Astrocyte (in vitro differentiated cells and primary cell): ENCODE data around the gene HPS6. TPM values are rescaled to one million over a fixed set of nuclear protein-coding genes. Genes with fewer than 3 reads are reported as not detected.

ENCODE experiments used
- DNase-seq: peaks from one replicate; pipeline ENCODE4 v3.0.0-alpha.2; 2010; ENCODE audit warnings: low read depth
- FAIRE-seq: peaks from 2 replicates; lab custom pipeline; 2011; peaks lifted over from hg19 to GRCh38; lab: Jason Lieb, UNC
- H2AFZ ChIP-seq: 2 replicates; pipeline ENCODE4 v1.6.0; 2012; ENCODE audit warnings: low read depth, low read length, inconsistent platforms
- H3K27ac ChIP-seq: 2 replicates; pipeline ENCODE4 v1.5.1; 2011; ENCODE audit warnings: low read depth, low read length, inconsistent platforms
- H3K27me3 ChIP-seq: 2 replicates; pipeline ENCODE4 v1.6.0; 2011; ENCODE audit warnings: low read length, inconsistent platforms; ENCODE audit not compliant: insufficient read depth
- H3K36me3 ChIP-seq: 2 replicates; pipeline ENCODE4 v1.5.1; 2011; ENCODE audit warnings: low read length, inconsistent platforms; ENCODE audit not compliant: insufficient read depth
- H3K4me1 ChIP-seq: 2 replicates; pipeline ENCODE4 v1.5.1; 2011; ENCODE audit warnings: low read length, inconsistent platforms; ENCODE audit not compliant: insufficient read depth
- H3K4me2 ChIP-seq: 2 replicates; pipeline ENCODE4 v1.6.0; 2012; ENCODE audit warnings: low read length, inconsistent platforms
- H3K4me3 ChIP-seq: 2 replicates; pipeline ENCODE4 v1.5.1; 2011; ENCODE audit warnings: low read depth, mild to moderate bottlenecking, low read length, inconsistent platforms; ENCODE audit not compliant: insufficient read depth
- H3K79me2 ChIP-seq: 2 replicates; pipeline ENCODE4 v1.6.0; 2012; ENCODE audit warnings: mild to moderate bottlenecking, low read length, inconsistent platforms; ENCODE audit not compliant: insufficient read depth
- H3K9ac ChIP-seq: 2 replicates; pipeline ENCODE4 v1.6.0; 2012; ENCODE audit warnings: mild to moderate bottlenecking, low read length, inconsistent platforms
- H3K9me3 ChIP-seq: 2 replicates; pipeline ENCODE4 v1.5.1; 2012; ENCODE audit warnings: low read depth, mild to moderate bottlenecking, low read length, inconsistent platforms; ENCODE audit not compliant: insufficient read depth
- H4K20me1 ChIP-seq: 2 replicates; pipeline ENCODE4 v1.6.0; 2012; ENCODE audit warnings: low read length, inconsistent platforms; ENCODE audit not compliant: insufficient read depth
- H3K27ac Mint-ChIP-seq: one replicate; pipeline ENCODE4 v1.8.0; 2021; ENCODE audit warnings: mild to moderate bottlenecking, mixed read lengths; ENCODE audit not compliant: unreplicated experiment
- H3K27me3 Mint-ChIP-seq: one replicate; pipeline ENCODE4 v1.8.0; 2021; ENCODE audit warnings: low read depth, mixed read lengths; ENCODE audit not compliant: unreplicated experiment
- H3K36me3 Mint-ChIP-seq: one replicate; pipeline ENCODE4 v1.8.0; 2021; ENCODE audit warnings: low read depth, mixed read lengths; ENCODE audit not compliant: unreplicated experiment
- H3K4me1 Mint-ChIP-seq: one replicate; pipeline ENCODE4 v1.8.0; 2021; ENCODE audit warnings: low read depth, mixed read lengths; ENCODE audit not compliant: unreplicated experiment
- H3K4me3 Mint-ChIP-seq: one replicate; pipeline ENCODE4 v1.8.0; 2021; ENCODE audit warnings: mild to moderate bottlenecking, moderate library complexity, mixed read lengths; ENCODE audit not compliant: unreplicated experiment
- H3K9me3 Mint-ChIP-seq: one replicate; pipeline ENCODE4 v1.8.0; 2021; ENCODE audit warnings: mild to moderate bottlenecking, mixed read lengths; ENCODE audit not compliant: unreplicated experiment
- EZH2 ChIP-seq: IDR thresholded peaks from 2 replicates; pipeline ENCODE4 v1.6.1; 2012; ENCODE audit warnings: mild to moderate bottlenecking, low read length, inconsistent platforms; ENCODE audit not compliant: insufficient read depth
- total RNA-seq: library from RNA; stranded (reverse); gene quantifications from 2 replicates; pipeline ENCODE4 v1.2.1, GENCODE V29; 2021
- TF ChIP-seq, protein P1 (sequence below): IDR thresholded peaks from 2 replicates; pipeline ENCODE4 v1.5.1; 2011; ENCODE audit warnings: low read depth, mild to moderate bottlenecking, inconsistent platforms, low read length, moderate library complexity; ENCODE audit not compliant: insufficient read depth

The HPS6 gene
- total RNA-seq, 1 donor from 2014 or later = 23.0 TPM

DNA sequence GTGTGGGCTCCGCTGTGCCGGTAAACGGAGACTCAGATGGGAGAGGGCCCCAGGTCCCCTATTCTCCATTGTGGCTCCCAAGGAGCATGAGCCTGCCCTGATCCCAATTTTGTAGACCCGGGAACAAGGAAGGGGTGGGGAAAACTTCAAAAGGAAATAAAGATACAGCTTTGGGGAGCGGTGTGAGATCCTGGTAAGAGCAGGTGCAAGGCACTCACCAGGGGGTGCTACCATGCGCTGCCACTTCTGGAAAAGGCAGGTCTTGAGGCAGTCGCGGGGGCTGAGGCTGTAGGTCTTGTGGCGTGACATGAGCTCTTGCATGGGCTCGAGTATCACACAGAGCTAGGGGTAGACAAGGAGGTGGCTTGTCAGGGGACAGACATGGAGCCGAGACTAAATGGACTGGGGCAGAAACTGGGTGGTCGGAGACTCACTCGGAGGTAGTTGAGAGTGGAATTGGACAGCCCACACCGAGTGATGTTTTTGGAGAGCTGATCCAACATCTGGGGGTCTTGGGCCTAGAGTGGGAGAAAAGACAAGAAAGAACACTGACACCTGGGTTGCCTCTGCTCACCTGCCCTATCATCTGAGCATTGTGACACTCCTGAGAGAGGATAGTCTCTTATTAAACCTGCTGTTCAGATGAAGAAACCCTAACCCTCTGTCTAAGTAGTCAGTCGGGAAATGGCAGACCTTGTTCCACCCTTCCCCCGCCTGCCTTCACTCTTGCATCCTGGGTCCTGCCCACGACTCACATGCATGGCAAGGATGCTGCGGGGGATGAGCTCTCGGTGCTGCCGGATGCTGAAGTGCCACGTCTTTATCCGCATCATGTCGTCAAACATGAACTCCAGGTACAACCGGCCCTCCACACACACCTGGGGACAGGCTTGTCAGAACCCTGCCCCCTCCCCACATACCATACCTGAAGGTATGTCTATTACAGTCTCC is 44.3 kb downstream of the HPS6 start:
- DNase-seq (no peak), FAIRE-seq (no peak)
- Histone ChIP-seq H3K9me3 (no peaks in the 10 kb centered on the region), H3K27me3 (no peaks in the 10 kb centered on the region), H3K4me3 (no peak overlapping the region), H4K20me1 (peaks cover 71% of the 10 kb centered on the region), H3K4me1 (peaks cover 13% of the 10 kb centered on the region), H2AFZ (no peak overlapping the region), H3K27ac (no peak overlapping the region), H3K79me2 (peaks cover 37% of the 10 kb centered on the region), H3K4me2 (no peak overlapping the region), H3K36me3 (peaks cover 29% of the 10 kb centered on the region), H3K9ac (no peak overlapping the region)
- no peaks in the 10 kb centered on the region for H3K27me3 Mint-ChIP-seq
- H3K9me3 Mint-ChIP-seq = no peaks in the 10 kb centered on the region
- peak overlapping the region; percentile 47 for H3K27ac Mint-ChIP-seq
- no peak for TF ChIP-seq EZH2
- TF ChIP-seq, protein P1, sequence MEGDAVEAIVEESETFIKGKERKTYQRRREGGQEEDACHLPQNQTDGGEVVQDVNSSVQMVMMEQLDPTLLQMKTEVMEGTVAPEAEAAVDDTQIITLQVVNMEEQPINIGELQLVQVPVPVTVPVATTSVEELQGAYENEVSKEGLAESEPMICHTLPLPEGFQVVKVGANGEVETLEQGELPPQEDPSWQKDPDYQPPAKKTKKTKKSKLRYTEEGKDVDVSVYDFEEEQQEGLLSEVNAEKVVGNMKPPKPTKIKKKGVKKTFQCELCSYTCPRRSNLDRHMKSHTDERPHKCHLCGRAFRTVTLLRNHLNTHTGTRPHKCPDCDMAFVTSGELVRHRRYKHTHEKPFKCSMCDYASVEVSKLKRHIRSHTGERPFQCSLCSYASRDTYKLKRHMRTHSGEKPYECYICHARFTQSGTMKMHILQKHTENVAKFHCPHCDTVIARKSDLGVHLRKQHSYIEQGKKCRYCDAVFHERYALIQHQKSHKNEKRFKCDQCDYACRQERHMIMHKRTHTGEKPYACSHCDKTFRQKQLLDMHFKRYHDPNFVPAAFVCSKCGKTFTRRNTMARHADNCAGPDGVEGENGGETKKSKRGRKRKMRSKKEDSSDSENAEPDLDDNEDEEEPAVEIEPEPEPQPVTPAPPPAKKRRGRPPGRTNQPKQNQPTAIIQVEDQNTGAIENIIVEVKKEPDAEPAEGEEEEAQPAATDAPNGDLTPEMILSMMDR = no peak
- H3K36me3 Mint-ChIP-seq = peaks cover 39% of the 10 kb centered on the region
- peaks cover 33% of the 10 kb centered on the region for H3K4me1 Mint-ChIP-seq
- H3K4me3 Mint-ChIP-seq = no peak overlapping the region

DNA sequence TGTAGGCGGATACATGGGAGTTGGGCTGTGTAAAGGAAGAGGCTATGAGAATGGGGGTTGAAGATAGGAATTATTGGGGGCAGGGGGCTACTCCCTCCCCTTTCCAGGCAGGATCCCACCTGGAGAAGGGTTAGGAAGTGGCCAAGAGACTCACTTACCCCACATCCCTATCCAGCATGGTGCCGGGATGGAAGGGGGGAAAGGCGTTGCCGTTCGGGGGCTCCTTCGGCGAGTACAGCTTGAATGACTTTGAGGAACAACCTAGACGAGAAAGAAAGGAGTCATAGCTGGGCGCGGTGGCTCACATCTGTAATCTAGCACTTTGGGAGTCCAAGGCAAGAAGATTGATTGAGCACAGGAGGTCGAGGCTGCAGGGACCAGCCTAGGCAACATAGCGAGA is 46.1 kb downstream of the HPS6 start:
- H3K4me1 Mint-ChIP-seq = peaks cover 38% of the 10 kb centered on the region
- peak overlapping the region; percentile 34 for H3K4me3 Mint-ChIP-seq
- FAIRE-seq (no peak), DNase-seq (no peak)
- H3K9me3 Mint-ChIP-seq = no peaks in the 10 kb centered on the region
- H3K4me2 ChIP-seq = no peak overlapping the region
- peaks cover 31% of the 10 kb centered on the region for H3K36me3 Mint-ChIP-seq
- no peaks in the 10 kb centered on the region for H3K9me3 ChIP-seq
- H2AFZ ChIP-seq = no peak overlapping the region
- H3K4me1 ChIP-seq = peaks cover 25% of the 10 kb centered on the region
- H3K4me3 ChIP-seq = no peak overlapping the region
- H3K27ac Mint-ChIP-seq = no peak overlapping the region
- H3K79me2 ChIP-seq = peaks cover 53% of the 10 kb centered on the region
- TF ChIP-seq, protein P1 = no peak
- no peak for TF ChIP-seq EZH2
- H3K27me3 ChIP-seq = no peaks in the 10 kb centered on the region
- H3K9ac ChIP-seq = no peak overlapping the region
- H3K27me3 Mint-ChIP-seq = no peaks in the 10 kb centered on the region
- peaks cover 29% of the 10 kb centered on the region for H3K36me3 ChIP-seq
- H3K27ac ChIP-seq = no peak overlapping the region
- H4K20me1 ChIP-seq = peaks cover 67% of the 10 kb centered on the region
